Neuronal stem cell (in vitro differentiated cells): ENCODE measurements around the gene PCLAF.
"Not testable (repeated sequence)": the region's sequence is repeated elsewhere in the genome, so short reads cannot be mapped to it uniquely, and the experiment has no call there.

Experiments used
- DNase-seq: peaks from one replicate; pipeline ENCODE4 v3.0.0-alpha.2; 2013; ENCODE audit warnings: low spot score
- H2AFZ ChIP-seq: one replicate; pipeline ENCODE4 v1.6.1; 2013; ENCODE audit warnings: mild to moderate bottlenecking, low read length, inconsistent platforms
- H2AK5ac ChIP-seq: 2 replicates; pipeline ENCODE4 v1.6.1; 2013; ENCODE audit warnings: low read depth, mild to moderate bottlenecking, inconsistent platforms, low read length, moderate library complexity, mixed read lengths
- H2BK120ac ChIP-seq: 2 replicates; pipeline ENCODE4 v1.6.1; 2013; ENCODE audit warnings: low read depth, mild to moderate bottlenecking, inconsistent platforms, low read length, moderate library complexity, mixed read lengths
- H2BK12ac ChIP-seq: one replicate; pipeline ENCODE4 v1.6.1; 2013; ENCODE audit warnings: low read length, inconsistent platforms
- H2BK15ac ChIP-seq: 2 replicates; pipeline ENCODE4 v1.6.1; 2013; ENCODE audit warnings: mild to moderate bottlenecking, low read length, inconsistent platforms, mixed read lengths
- H2BK5ac ChIP-seq: one replicate; pipeline ENCODE4 v1.6.1; 2013; ENCODE audit warnings: inconsistent platforms, mild to moderate bottlenecking, low read length, moderate library complexity
- H3K14ac ChIP-seq: one replicate; pipeline ENCODE4 v1.6.1; 2013; ENCODE audit warnings: low read length, inconsistent platforms
- H3K18ac ChIP-seq: 2 replicates; pipeline ENCODE4 v1.6.1; 2013; ENCODE audit warnings: low read length, inconsistent platforms
- H3K23ac ChIP-seq: 2 replicates; pipeline ENCODE4 v1.6.1; 2013; ENCODE audit warnings: low read depth, mild to moderate bottlenecking, mixed read lengths, low read length, inconsistent platforms; ENCODE audit not compliant: poor library complexity
- H3K27ac ChIP-seq: replicated peaks from 3 replicates; pipeline ENCODE4 v1.5.1; 2013; ENCODE audit warnings: low read length, inconsistent platforms
- H3K27me3 ChIP-seq, 3 experiments: 2 replicates each; pipeline ENCODE4 v1.6.1; 2013; ENCODE audit warnings: low read length in 3 of 3, mild to moderate bottlenecking in 2 of 3, inconsistent platforms in 1 of 3, low read depth in 1 of 3, mixed read lengths in 1 of 3, moderate library complexity in 1 of 3; ENCODE audit not compliant: control insufficient read depth in 3 of 3, insufficient read depth in 3 of 3
- H3K36me3 ChIP-seq, 2 donors: replicated peaks in 1 of 2; 2 replicates each; pipeline ENCODE4 v1.6.1; 2013; ENCODE audit warnings: low read length in 2 of 2; ENCODE audit not compliant: control insufficient read depth in 2 of 2, insufficient read depth in 2 of 2
- H3K4ac ChIP-seq: 2 replicates; pipeline ENCODE4 v1.6.1; 2013; ENCODE audit warnings: inconsistent platforms, mild to moderate bottlenecking, low read length, moderate library complexity
- H3K4me1 ChIP-seq, 2 donors: 1 replicate in 1 of 2; 2 replicates in 1 of 2; pipeline ENCODE4 v1.6.1; 2013; ENCODE audit warnings: low read length in 2 of 2, low read depth in 1 of 2; ENCODE audit not compliant: control insufficient read depth in 2 of 2, insufficient read depth in 1 of 2
- H3K4me2 ChIP-seq: one replicate; pipeline ENCODE4 v1.6.1; 2013; ENCODE audit warnings: mild to moderate bottlenecking, low read length, inconsistent platforms; ENCODE audit not compliant: insufficient read depth, poor library complexity, severe bottlenecking
- H3K4me3 ChIP-seq, 2 donors: 2 replicates each; pipeline ENCODE4 v1.5.1; 2013; ENCODE audit warnings: low read length in 2 of 2, mild to moderate bottlenecking in 2 of 2, inconsistent platforms in 1 of 2, moderate library complexity in 1 of 2
- H3K79me1 ChIP-seq: one replicate; pipeline ENCODE4 v1.6.1; 2013; ENCODE audit warnings: low read depth, mild to moderate bottlenecking, inconsistent platforms, low read length, moderate library complexity
- H3K9ac ChIP-seq: one replicate; pipeline ENCODE4 v1.6.1; 2013; ENCODE audit warnings: mild to moderate bottlenecking, low read depth, low read length, inconsistent platforms; ENCODE audit not compliant: poor library complexity
- H3K9me3 ChIP-seq, 2 donors: replicated peaks in 1 of 2; 2 replicates each; pipeline versions ENCODE3 to v1.6.1; 2013; ENCODE audit warnings: low read length in 2 of 2, mild to moderate bottlenecking in 2 of 2, inconsistent platforms in 1 of 2, low read depth in 1 of 2, mixed read lengths in 1 of 2, moderate library complexity in 1 of 2; ENCODE audit not compliant: control insufficient read depth in 2 of 2, insufficient read depth in 1 of 2
- H4K8ac ChIP-seq: one replicate; pipeline ENCODE4 v1.6.1; 2013; ENCODE audit warnings: low read depth, mild to moderate bottlenecking, inconsistent platforms, low read length, moderate library complexity
- H4K91ac ChIP-seq: one replicate; pipeline ENCODE4 v1.6.1; 2013; ENCODE audit warnings: low read length, low read depth, mild to moderate bottlenecking, inconsistent platforms; ENCODE audit not compliant: poor library complexity
- WGBS, 2 donors: extraction: QIAGEN DNeasy Blood & Tissue Kit; methylation state at CpG; one replicate each; pipeline ENCODE4 v1.1.7; 2013; ENCODE audit warnings: missing lambda C conversion rate in 2 of 2, mixed read lengths in 1 of 2; ENCODE audit not compliant: insufficient read length in 2 of 2, insufficient replicate concordance in 1 of 2; ENCODE audit errors: extremely low coverage in 2 of 2; 5-methylcytosine and 5-hydroxymethylcytosine counted together

The PCLAF gene

DNA sequence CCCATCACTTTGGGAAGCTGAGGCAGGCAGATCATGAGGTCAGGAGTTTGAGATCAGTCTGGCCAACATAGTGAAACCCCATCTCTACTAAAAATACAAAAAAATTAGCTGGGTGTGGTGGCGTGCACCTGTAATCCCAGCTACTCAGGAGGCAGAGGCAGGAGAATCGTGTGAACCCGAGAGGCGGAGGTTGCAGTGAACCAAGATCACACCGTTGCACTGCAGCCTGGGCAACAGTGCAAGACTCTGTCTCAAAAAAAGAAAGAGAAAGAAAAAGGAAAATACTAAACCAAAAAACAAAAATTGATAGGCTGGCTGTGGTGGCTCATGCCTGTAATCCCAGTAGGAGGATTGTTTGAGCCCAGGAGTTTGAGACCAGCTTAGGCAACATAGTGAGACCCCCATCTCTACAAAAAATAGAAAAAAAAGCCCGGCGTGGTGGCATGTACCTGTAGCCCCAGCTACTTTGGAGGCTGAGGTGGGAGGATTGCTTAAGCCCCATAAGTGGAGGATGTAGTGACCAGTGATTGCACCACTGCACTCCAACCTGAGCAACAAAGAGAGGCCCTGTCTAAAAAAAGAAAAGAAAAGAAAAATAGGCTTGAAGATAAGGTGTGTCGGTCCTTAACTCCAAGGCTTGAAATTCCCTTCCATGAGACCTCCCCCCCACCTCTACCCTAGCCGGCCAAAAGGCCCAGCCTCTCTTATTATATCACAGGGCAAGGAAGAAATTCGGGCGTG is 941 bp downstream of the PCLAF start:
- H3K4me2 ChIP-seq, result peak overlapping the region; percentile 60
- H3K9ac ChIP-seq, result peak overlapping the region; percentile 89
- H4K91ac ChIP-seq, H3K18ac ChIP-seq, H2BK120ac ChIP-seq, H3K79me1 ChIP-seq, H3K4me1 ChIP-seq, H2AK5ac ChIP-seq, H3K9me3 ChIP-seq, H2BK5ac ChIP-seq, H2BK15ac ChIP-seq, H3K27ac ChIP-seq, H3K27me3 ChIP-seq, H3K4ac ChIP-seq, H3K23ac ChIP-seq, H3K14ac ChIP-seq, H4K8ac ChIP-seq, DNase-seq, H2BK12ac ChIP-seq: not testable (repeated sequence)
- no CpG with 5 or more reads among the region's 11 CpGs for WGBS, 2 donors
- H2AFZ ChIP-seq, result peak overlapping the region; percentile 88
- H3K4me3 ChIP-seq, result peak overlapping the region; percentile 59 to 87
- peaks cover 2 to 45% of the 10 kb centered on the region in 2 donors for H3K36me3 ChIP-seq

DNA sequence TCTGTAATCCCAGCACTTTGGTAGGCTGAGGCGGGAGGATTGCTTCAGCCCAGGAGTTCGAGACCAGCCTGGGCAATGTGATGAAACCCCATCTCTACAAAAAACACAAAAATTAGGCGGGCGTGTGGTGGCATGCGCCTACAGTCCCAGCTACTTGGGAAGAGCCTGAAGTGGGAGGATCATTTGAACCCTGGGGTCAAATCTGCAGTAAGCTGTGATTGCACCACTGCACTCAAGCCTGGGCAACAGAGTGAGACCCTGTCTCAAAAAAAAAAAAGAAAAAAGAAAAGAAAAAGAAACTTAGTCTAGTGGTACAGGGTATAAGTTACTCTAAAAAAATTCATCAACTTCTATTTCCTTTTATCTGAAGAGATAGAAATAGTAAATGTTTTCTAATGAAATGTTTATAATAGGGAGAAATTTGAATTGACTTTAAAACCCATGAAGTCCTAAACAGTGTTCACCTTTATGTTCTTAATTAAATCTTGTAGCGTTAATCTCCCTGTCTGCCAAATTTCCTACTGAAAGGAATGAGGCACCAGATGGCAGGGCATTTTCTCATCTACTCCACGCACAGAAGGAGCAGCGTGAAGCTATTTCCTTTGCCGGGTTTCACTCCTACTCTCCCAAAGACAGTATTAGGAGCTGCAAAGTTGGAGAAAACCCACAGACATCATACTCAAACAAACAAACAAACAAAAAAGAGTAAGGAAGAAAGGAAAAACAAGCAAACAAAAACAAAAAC is 1.9 kb downstream of the PCLAF start:
- H2AK5ac ChIP-seq, result no peak overlapping the region
- no peak overlapping the region for H3K18ac ChIP-seq
- no peak overlapping the region for H4K8ac ChIP-seq
- no peak overlapping the region for H3K27ac ChIP-seq
- peak overlapping the region in 1 of 2 donors; percentile 59 for H3K4me3 ChIP-seq
- no peak overlapping the region for H3K4me2 ChIP-seq
- peaks cover 6 to 54% of the 10 kb centered on the region in 2 donors for H3K36me3 ChIP-seq
- no peak overlapping the region for H2BK120ac ChIP-seq
- H3K23ac ChIP-seq, result no peak overlapping the region
- no peak overlapping the region for H2AFZ ChIP-seq
- H3K4me1 ChIP-seq, result peaks cover 0 to 4% of the 10 kb centered on the region in 2 donors
- no peak overlapping the region for H2BK12ac ChIP-seq
- H3K4ac ChIP-seq, result no peak overlapping the region
- no peaks in the 10 kb centered on the region for H3K79me1 ChIP-seq
- H3K14ac ChIP-seq, result no peak overlapping the region
- no peaks in the 10 kb centered on the region for H3K27me3 ChIP-seq
- H4K91ac ChIP-seq, result no peak overlapping the region
- no peaks in the 10 kb centered on the region for H3K9me3 ChIP-seq
- peak overlapping the region; percentile 21 for H3K9ac ChIP-seq
- WGBS, 2 donors, result no CpG with 5 or more reads among the region's 9 CpGs
- no peak overlapping the region for H2BK15ac ChIP-seq
- H2BK5ac ChIP-seq, result no peak overlapping the region
- no peak for DNase-seq

DNA sequence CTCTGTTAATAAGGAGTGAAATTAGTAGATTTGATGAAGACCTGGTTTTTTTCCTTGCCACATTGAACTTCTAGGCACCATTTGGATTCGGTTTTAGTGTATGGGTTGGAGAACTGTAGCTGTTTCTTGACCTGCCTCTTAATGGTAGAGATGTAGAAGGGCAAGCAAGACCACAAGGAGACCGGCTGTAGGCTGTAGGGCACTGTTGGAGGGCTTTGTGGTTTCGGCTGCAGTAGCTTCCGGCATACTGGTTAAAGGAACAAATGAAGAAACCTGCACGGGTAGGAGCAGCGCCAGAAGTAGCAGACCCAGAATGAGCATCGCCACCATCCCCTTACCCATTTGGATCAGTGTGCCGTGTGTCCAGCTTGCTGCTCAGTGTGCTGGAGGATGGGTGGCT is 7.9 kb downstream of the PCLAF start:
- peaks cover 11 to 91% of the 10 kb centered on the region in 2 donors for H3K36me3 ChIP-seq
- H2AK5ac ChIP-seq, result no peak overlapping the region
- H2BK120ac ChIP-seq, result no peak overlapping the region
- no peaks in the 10 kb centered on the region for H3K9me3 ChIP-seq
- no peak overlapping the region for H3K23ac ChIP-seq
- H3K79me1 ChIP-seq, result no peaks in the 10 kb centered on the region
- H3K27me3 ChIP-seq, result no peaks in the 10 kb centered on the region
- no peak overlapping the region for H3K18ac ChIP-seq
- H3K27ac ChIP-seq, result no peak overlapping the region
- no peaks in the 10 kb centered on the region for H3K4me1 ChIP-seq
- DNase-seq, result no peak
- H4K91ac ChIP-seq, result no peak overlapping the region
- no peak overlapping the region for H2AFZ ChIP-seq
- no peak overlapping the region for H2BK5ac ChIP-seq
- H3K4ac ChIP-seq, result no peak overlapping the region
- peak overlapping the region in 1 of 2 donors; percentile 65 for H3K4me3 ChIP-seq
- no peak overlapping the region for H4K8ac ChIP-seq
- H3K9ac ChIP-seq, result no peak overlapping the region
- H2BK12ac ChIP-seq, result no peak overlapping the region
- H2BK15ac ChIP-seq, result no peak overlapping the region
- H3K4me2 ChIP-seq, result no peak overlapping the region
- no peak overlapping the region for H3K14ac ChIP-seq
- WGBS, 2 donors, result no CpG with 5 or more reads among the region's 8 CpGs

DNA sequence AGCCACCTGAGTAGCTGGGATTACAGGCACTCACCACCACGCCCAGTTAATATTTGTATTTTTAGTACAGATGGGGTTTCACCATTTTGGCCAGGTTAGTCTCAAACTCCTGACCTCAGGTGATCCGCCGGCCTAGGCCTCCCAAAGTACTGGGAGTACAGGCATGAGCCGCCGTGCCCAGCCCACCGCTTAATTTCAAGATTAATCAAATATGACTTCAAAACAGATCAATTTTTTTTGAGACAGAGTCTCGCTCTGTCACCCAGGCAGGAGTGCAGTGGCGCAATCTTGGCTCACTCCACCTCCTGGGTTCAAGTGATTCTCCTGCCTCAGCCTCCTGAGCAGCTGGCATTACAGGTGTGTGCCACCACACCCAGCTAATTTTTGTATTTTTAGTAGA is 9.9 kb downstream of the PCLAF start:
- H2BK5ac ChIP-seq, H4K8ac ChIP-seq, H2AK5ac ChIP-seq, H2BK120ac ChIP-seq, DNase-seq, H4K91ac ChIP-seq, H3K14ac ChIP-seq, H3K4me2 ChIP-seq, H3K9me3 ChIP-seq, H3K4me1 ChIP-seq, H2AFZ ChIP-seq, H3K79me1 ChIP-seq, H3K4me3 ChIP-seq, H3K18ac ChIP-seq, H3K27ac ChIP-seq, H3K23ac ChIP-seq, H3K4ac ChIP-seq, H2BK12ac ChIP-seq, H2BK15ac ChIP-seq, H3K27me3 ChIP-seq, H3K9ac ChIP-seq: not testable (repeated sequence)
- WGBS, 2 donors, result no CpG with 5 or more reads among the region's 8 CpGs
- H3K36me3 ChIP-seq, result peaks cover 13 to 89% of the 10 kb centered on the region in 2 donors
